GM12878 (cell line): ENCODE measurements around the gene TMPRSS4. TPM values are rescaled to one million over a fixed set of nuclear protein-coding genes. Genes with fewer than 3 reads are reported as not detected.

Experiments
- ATAC-seq: fragments of 200-7000 bp; cut with Tn5 transposase; 3 replicates; pipeline ENCODE4 v1.9.1; 2020; ENCODE audit warnings: mild to moderate bottlenecking, moderate library complexity
- BruUV-seq: library from RNA; stranded (reverse); fragments of 400-500 nt; replicated peaks from 2 replicates; lab custom pipeline; 2021; lab: Mats Ljungman, UMichigan
- CTCF ChIA-PET: fragments of 300-600 bp; sonication (Branson Sonifier 250); formaldehyde crosslinking; extraction: SDS; loops from one replicate; lab custom pipeline; 2021; ENCODE audit warnings: inconsistent platforms; lab: Yijun Ruan, JAX
- POLR2A ChIA-PET: fragments of 350-600 bp; formaldehyde crosslinking; extraction: SDS; loops from one replicate; lab custom pipeline; 2021; ENCODE audit warnings: inconsistent platforms; lab: Charles Lee
- RAD21 ChIA-PET: fragments of 300-600 bp; sonication (Branson Sonifier 250); formaldehyde crosslinking; loops from one replicate; lab custom pipeline; 2023; ENCODE audit warnings: antibody characterized with exemption; ENCODE audit not compliant: unreplicated experiment; lab: Charles Lee
- SMC1A ChIA-PET: fragments of 300-600 bp; sonication (Branson Sonifier 250); formaldehyde crosslinking; loops from one replicate; lab custom pipeline; 2023; ENCODE audit not compliant: unreplicated experiment, uncharacterized antibody; lab: Charles Lee
- DNase-seq: peaks from one replicate; pipeline ENCODE4 v3.0.0-alpha.2; 2011; ENCODE audit warnings: low read depth, low spot score
- FAIRE-seq: peaks from 3 replicates; lab custom pipeline; 2011; peaks lifted over from hg19 to GRCh38; lab: Jason Lieb, UNC
- H2AFZ ChIP-seq: 2 replicates; pipeline ENCODE4 v1.6.0; 2011; ENCODE audit warnings: low read depth, low read length, control low read depth; ENCODE audit not compliant: control insufficient read depth
- H3K27ac ChIP-seq: 2 replicates; pipeline ENCODE4 v1.5.1; 2011; ENCODE audit warnings: control low read depth; ENCODE audit not compliant: control insufficient read depth, insufficient read depth
- H3K27me3 ChIP-seq, 2 experiments: replicated peaks in 1 of 2; 2 replicates each; pipeline versions ENCODE4 v1.6.0 to v1.6.1; 2011; ENCODE audit warnings: low read length in 1 of 2; ENCODE audit not compliant: control insufficient read depth in 2 of 2, insufficient read depth in 2 of 2
- H3K36me3 ChIP-seq, 2 experiments: 2 replicates each; pipeline ENCODE4 v1.5.1; 2011; ENCODE audit warnings: low read length in 1 of 2; ENCODE audit not compliant: control insufficient read depth in 2 of 2, insufficient read depth in 2 of 2
- H3K4me1 ChIP-seq: 2 replicates; pipeline ENCODE4 v1.6.1; 2011; ENCODE audit warnings: mild to moderate bottlenecking, low read length, moderate library complexity, mixed read lengths; ENCODE audit not compliant: control insufficient read depth, insufficient read depth
- H3K4me2 ChIP-seq: 2 replicates; pipeline ENCODE4 v1.6.0; 2011; ENCODE audit warnings: control low read depth; ENCODE audit not compliant: control insufficient read depth, insufficient read depth
- H3K4me3 ChIP-seq: fragments of 200-600 bp; sonication (generic); 2 replicates; pipeline ENCODE4 v1.5.1; 2016
- H3K79me2 ChIP-seq: 2 replicates; pipeline ENCODE4 v1.6.0; 2011; ENCODE audit warnings: low read length; ENCODE audit not compliant: control insufficient read depth, insufficient read depth
- H3K9ac ChIP-seq: 2 replicates; pipeline ENCODE4 v1.8.0; 2011; ENCODE audit warnings: low read length, control low read depth, mixed read lengths; ENCODE audit not compliant: control insufficient read depth, insufficient read depth
- H3K9me3 ChIP-seq: replicated peaks from 3 replicates; pipeline ENCODE4 v1.5.1; 2011; ENCODE audit warnings: mild to moderate bottlenecking, low read length; ENCODE audit not compliant: control insufficient read depth, insufficient read depth
- H4K20me1 ChIP-seq: 2 replicates; pipeline ENCODE4 v1.6.0; 2011; ENCODE audit not compliant: control insufficient read depth, insufficient read depth
- CBX5 ChIP-seq: sonication (generic); IDR thresholded peaks from 2 replicates; pipeline ENCODE4 v1.6.1; 2016; ENCODE audit warnings: low read depth, moderate library complexity, mild to moderate bottlenecking, inconsistent platforms
- CREM ChIP-seq: IDR thresholded peaks from 2 replicates; pipeline ENCODE4 v1.6.1; 2014; ENCODE audit warnings: antibody characterized with exemption, low read depth
- ELK1 ChIP-seq: IDR thresholded peaks from 2 replicates; pipeline ENCODE4 v1.6.1; 2012; ENCODE audit warnings: low read depth, low read length, improper control_type of control experiment
- ETV6 ChIP-seq, 2 experiments: fragments of 450-650 bp in 1 of 2; IDR thresholded peaks in 1 of 2; conservative IDR thresholded peaks in 1 of 2; 2 replicates each; pipeline ENCODE4 v1.6.1; 2014; ENCODE audit warnings: antibody characterized with exemption in 1 of 2, borderline replicate concordance in 1 of 2, low read depth in 1 of 2, mild to moderate bottlenecking in 1 of 2, moderate library complexity in 1 of 2
- FOXM1 ChIP-seq: IDR thresholded peaks from 2 replicates; pipeline ENCODE4 v1.6.1; 2012; ENCODE audit warnings: low read depth, mild to moderate bottlenecking, inconsistent platforms, low read length, moderate library complexity
- MEF2B ChIP-seq: fragments of 450-650 bp; IDR thresholded peaks from 2 replicates; pipeline ENCODE4 v1.6.1; 2018; ENCODE audit warnings: mild to moderate bottlenecking, moderate library complexity; ENCODE audit not compliant: partially characterized antibody, poor library complexity, severe bottlenecking
- MYB ChIP-seq: fragments of 150-350 bp; IDR thresholded peaks from 2 replicates; pipeline ENCODE4 v1.6.1; 2014; ENCODE audit warnings: mild to moderate bottlenecking, low read depth, low read length, borderline replicate concordance
- MYC ChIP-seq: IDR thresholded peaks from 2 replicates; pipeline ENCODE4 v1.6.1; 2011; ENCODE audit warnings: mild to moderate bottlenecking, low read length, moderate library complexity, inconsistent platforms; ENCODE audit not compliant: insufficient read depth, insufficient replicate concordance, insufficient read length, severe bottlenecking
- RB1 ChIP-seq: fragments of 450-650 bp; formaldehyde crosslinking; IDR thresholded peaks from 2 replicates; pipeline ENCODE4 v1.6.1; 2017; ENCODE audit warnings: mild to moderate bottlenecking, borderline replicate concordance
- RELA ChIP-seq: fragments of 450-650 bp; IDR thresholded peaks from 2 replicates; pipeline ENCODE4 v1.8.0; 2014; ENCODE audit warnings: borderline replicate concordance; ENCODE audit not compliant: partially characterized antibody
- RELB ChIP-seq: fragments of 450-650 bp; IDR thresholded peaks from 2 replicates; pipeline ENCODE4 v1.6.1; 2017; ENCODE audit warnings: low read depth, mild to moderate bottlenecking, moderate library complexity
- SREBF1 ChIP-seq: IDR thresholded peaks from 2 replicates; pipeline ENCODE4 v1.6.1; 2012; ENCODE audit warnings: mild to moderate bottlenecking, low read length
- STAT3 ChIP-seq: IDR thresholded peaks from 2 replicates; pipeline ENCODE4 v1.6.1; 2011; ENCODE audit warnings: low read depth, low read length, improper control_type of control experiment
- TARDBP ChIP-seq: IDR thresholded peaks from 2 replicates; pipeline ENCODE4 v1.6.1; 2016; ENCODE audit warnings: borderline replicate concordance
- USF2 ChIP-seq: IDR thresholded peaks from 2 replicates; pipeline ENCODE4 v1.6.1; 2011; ENCODE audit warnings: low read depth, low read length, improper control_type of control experiment, borderline replicate concordance
- WGBS: methylation state at CpG from one replicate; pipeline ENCODE4 v1.1.6; 2016; ENCODE audit warnings: low lambda C conversion rate; ENCODE audit not compliant: insufficient replicate concordance, insufficient coverage; ENCODE audit errors: missing lambda C conversion rate; 5-methylcytosine and 5-hydroxymethylcytosine counted together
- in situ Hi-C: fragments of 300-500 bp; cut with MboI; formaldehyde crosslinking; loops from 9 replicates; pipeline ENCODE4 v1.14.3; 2018; ENCODE audit warnings: mixed read lengths
- intact Hi-C: fragments of 100-400 bp; cut with micrococcal nuclease; formaldehyde crosslinking; loops from one replicate; pipeline ENCODE4 v1.14.2; 2022; ENCODE audit not compliant: unreplicated experiment
- polyA plus RNA-seq, 11 experiments: library from polyadenylated mRNA; depleted of rRNA in 4 of 11; unstranded in 6 of 11; stranded (reverse) in 5 of 11; fragments of >200 nt; fragmentation: Nextera tagmentation in 4 of 11; fragmentation: Illumina TruSeq in 1 of 11; extraction: Ambion mirVana in 4 of 11; extraction: Trizol in 1 of 11; gene quantifications; 1 replicate in 1 of 11; 2 replicates in 10 of 11; pipeline versions ENCODE4 v1.2.1 to v1.2.3, GENCODE V29; 2011 to 2016; ENCODE audit warnings: inconsistent platforms in 2 of 11, missing spikeins in 2 of 11, low read depth in 1 of 11
- total RNA-seq, 4 experiments: library from RNA; depleted of rRNA in 3 of 4; stranded (reverse); fragments of >200 nt in 3 of 4; fragmentation: Illumina TruSeq in 1 of 4; extraction: Trizol in 1 of 4; gene quantifications; 2 replicates each; pipeline versions ENCODE4 v1.2.1 to v1.2.3, GENCODE V29; 2013 to 2021

TMPRSS4 gene
- total and polyA plus RNA-seq, 10 of the 15 experiments (the other 5 are each of a cell fraction or from before 2014, with no cell fraction given) = 0.14 to 0.26 TPM; not detected in 8

GRCh38 chr11:118117790-118118601, 41.1 kb downstream of the TMPRSS4 start:
- DNase-seq (no peak), FAIRE-seq (no peak), ATAC-seq (peak; percentile 95)
- Histone ChIP-seq H3K9me3 (no peaks in the 10 kb centered on the region; the same call in 2 of the 3 replicates), H3K27ac (no peak overlapping the region), H3K4me1 (no peaks in the 10 kb centered on the region; the same call in 1 of the 2 replicates), H3K27me3 (no peaks in the 10 kb centered on the region; a peak in 1 of 4 replicates), H3K9ac (no peak overlapping the region), H4K20me1 (no peaks in the 10 kb centered on the region), H3K4me3 (no peak overlapping the region), H2AFZ (no peak overlapping the region), H3K4me2 (no peak overlapping the region; the same call in 1 of the 2 replicates), H3K36me3 (no peaks in the 10 kb centered on the region), H3K79me2 (no peaks in the 10 kb centered on the region)
- in situ Hi-C loops = no loop called here
- ChIA-PET POLR2A (interaction anchor here (0.5 to 1.1 kb wide), 2 partner anchors 54 to 819 kb away, joined by 4 to 5 read pairs; no protein-coding TSS in a partner anchor), RAD21 (interaction anchor here (0.6 to 1.4 kb wide), 4 partner anchors 35 to 692 kb away, joined by 3 to 4 read pairs (median 3); no protein-coding TSS in a partner anchor), CTCF (interaction anchor here (0.6 to 1.6 kb wide), 5 partner anchors 13 to 1784 kb away, joined by 3 to 5 read pairs (median 3); no protein-coding TSS in a partner anchor), SMC1A (interaction anchor here (1.1 to 2.4 kb wide), 6 partner anchors 10 to 299 kb away, joined by 3 to 7 read pairs (median 3); no protein-coding TSS in a partner anchor)
- TF ChIP-seq SREBF1 (no peak), STAT3 (no peak), RB1 (no peak), USF2 (no peak), MYB (no peak), MYC (no peak), MEF2B (no peak), TARDBP (no peak), CBX5 (no peak), FOXM1 (no peak), ETV6 (conservative IDR thresholded peaks at IDR 0.05 in 1 of 2, IDR thresholded peaks at IDR 0.05 in 1 of 2; ENCODE audit: borderline replicate concordance in 1 of 2, low read depth in 1 of 2) (no peak), CREM (no peak), ELK1 (no peak), RELB (no peak), RELA (no peak)
- no TSS peak for BruUV-seq
- 21% methylated on average over 9 of the region's 9 CpGs for WGBS
- intact Hi-C loops = no loop called here
